ENCODE results near the gene WWC1.

The WWC1 gene

DNA sequence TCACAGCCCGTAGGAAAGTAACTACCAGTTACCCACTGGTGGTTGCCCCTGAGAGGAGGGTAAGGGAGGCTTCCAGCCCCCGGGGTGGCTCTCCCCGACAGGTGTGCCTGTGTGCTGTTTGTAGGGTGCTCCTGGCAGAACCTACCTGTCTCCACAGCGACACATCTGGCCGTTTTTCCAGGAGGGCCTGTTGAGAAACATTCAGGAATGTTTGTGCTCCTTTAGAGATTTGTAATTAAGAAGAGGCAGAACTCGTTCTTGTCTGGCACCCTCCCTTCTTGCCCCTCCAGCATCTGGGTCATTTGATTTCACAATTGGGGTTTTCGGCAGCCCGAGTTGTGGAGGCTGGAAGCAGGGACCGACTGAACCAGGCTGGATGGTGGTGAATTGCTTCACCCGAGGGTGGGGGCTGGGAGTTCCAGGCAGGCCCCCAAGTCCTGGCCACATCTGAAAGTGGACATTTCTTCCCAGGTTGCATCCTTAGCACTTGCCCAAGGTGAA lies 74.2 kb downstream of the WWC1 start:
- no peak for DNase-seq (ENCODE audit: extremely low read depth, low read depth)
- TF ChIP-seq, protein P1, sequence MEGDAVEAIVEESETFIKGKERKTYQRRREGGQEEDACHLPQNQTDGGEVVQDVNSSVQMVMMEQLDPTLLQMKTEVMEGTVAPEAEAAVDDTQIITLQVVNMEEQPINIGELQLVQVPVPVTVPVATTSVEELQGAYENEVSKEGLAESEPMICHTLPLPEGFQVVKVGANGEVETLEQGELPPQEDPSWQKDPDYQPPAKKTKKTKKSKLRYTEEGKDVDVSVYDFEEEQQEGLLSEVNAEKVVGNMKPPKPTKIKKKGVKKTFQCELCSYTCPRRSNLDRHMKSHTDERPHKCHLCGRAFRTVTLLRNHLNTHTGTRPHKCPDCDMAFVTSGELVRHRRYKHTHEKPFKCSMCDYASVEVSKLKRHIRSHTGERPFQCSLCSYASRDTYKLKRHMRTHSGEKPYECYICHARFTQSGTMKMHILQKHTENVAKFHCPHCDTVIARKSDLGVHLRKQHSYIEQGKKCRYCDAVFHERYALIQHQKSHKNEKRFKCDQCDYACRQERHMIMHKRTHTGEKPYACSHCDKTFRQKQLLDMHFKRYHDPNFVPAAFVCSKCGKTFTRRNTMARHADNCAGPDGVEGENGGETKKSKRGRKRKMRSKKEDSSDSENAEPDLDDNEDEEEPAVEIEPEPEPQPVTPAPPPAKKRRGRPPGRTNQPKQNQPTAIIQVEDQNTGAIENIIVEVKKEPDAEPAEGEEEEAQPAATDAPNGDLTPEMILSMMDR (IDR thresholded peaks at IDR 0.05; ENCODE audit: low read depth, low read length), result peak; percentile 18

DNA sequence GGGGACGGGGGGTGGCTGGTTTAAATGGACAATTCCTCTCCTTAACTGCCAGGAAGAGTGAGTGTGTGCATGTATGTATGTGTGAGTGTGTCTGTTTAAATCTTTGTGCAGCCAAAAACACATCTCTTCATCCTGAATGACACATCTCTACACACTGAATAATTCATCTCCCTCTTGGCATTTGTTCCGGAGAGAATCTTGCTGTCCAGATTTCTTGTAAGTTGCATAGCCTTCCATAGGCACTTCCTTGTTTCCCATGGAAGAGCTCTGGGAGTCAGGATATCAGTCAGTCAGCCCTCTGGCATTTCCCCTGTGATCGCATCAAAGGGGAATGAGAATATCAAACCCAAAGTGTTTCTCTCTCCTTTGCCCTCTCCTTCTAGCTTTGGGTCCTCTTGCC lies 74.7 kb downstream of the WWC1 start:
- DNase-seq (ENCODE audit: extremely low read depth, low read depth), result peak; percentile 29
- TF ChIP-seq, protein P1 (IDR thresholded peaks at IDR 0.05; ENCODE audit: low read depth, low read length), result no peak

DNA sequence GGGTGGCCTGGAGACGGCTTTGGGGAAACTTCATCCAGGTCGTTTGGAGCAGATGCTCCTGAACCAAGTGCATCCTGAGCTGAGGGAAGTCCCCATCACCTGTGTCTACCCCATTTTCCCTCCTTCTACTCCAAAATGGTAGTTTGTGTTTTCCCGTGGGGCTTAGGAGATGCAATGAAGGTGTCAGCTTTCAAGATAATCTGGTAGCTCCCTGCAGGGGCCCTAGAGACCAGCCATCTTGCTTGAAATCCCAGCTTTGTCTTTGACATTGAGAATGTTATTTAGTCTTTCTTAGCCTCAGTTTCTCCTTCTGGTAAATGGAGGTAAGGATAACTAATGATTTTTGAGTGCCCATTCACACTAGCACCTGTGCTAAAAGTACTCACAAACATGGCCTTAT lies 77.4 kb downstream of the WWC1 start:
- TF ChIP-seq, protein P1 (IDR thresholded peaks at IDR 0.05; ENCODE audit: low read depth, low read length), result no peak

DNA sequence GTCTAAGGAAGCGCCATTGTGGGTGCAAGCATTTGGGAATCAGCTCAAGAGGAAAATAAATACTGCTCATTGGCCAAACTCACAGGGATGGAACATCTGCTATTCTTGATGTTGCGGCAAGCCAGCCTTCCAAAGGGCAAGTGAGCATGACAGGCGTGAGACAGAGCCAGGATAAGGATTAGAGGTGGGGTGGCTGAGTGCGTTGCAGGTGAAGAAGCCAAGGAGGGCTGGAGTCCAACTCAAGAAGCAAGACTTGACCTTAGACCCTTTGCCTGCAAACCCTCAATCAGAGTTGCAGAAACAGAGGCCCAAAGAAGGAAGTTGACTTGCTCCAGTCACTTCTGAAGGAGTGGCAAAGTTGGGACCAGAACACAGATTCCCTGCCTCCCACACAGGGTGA lies 79.4 kb downstream of the WWC1 start:
- TF ChIP-seq, protein P1 (IDR thresholded peaks at IDR 0.05; ENCODE audit: low read depth, low read length), result no peak
- no peak for DNase-seq (ENCODE audit: extremely low read depth, low read depth)

More for the DNA sequence above, 77.4 kb downstream of the WWC1 start:
- DNase-seq (ENCODE audit: extremely low read depth, low read depth), result no peak

DNA sequence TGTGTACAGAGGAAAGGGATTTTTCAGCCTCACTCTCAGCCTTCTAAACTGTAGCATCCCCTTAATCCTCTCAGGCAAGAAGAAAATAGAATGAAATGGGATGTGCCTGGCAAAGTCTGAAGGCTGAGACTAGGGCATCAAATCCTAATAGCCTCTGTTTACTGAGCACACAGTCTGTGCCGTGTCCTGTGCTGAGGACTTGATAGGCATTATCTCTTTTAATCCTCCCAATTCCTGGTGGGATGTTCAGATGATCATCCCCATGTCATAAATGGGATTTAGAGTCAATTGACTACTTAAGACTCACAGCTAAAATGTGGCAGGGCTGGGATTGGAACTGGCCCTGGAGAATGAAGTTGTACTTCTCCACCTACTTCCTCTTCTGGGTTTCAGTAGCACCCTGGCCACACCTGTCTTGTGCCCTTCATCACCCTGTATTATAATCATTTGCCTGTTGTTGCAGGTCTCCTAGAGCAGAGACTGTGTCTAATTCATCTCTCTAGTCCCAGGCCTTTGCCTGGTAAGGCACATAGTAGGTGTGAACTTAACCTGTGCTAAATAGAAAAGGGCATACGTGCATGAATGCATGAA lies 81.0 kb downstream of the WWC1 start:
- DNase-seq (ENCODE audit: extremely low read depth, low read depth), result no peak
- TF ChIP-seq, protein P1 (IDR thresholded peaks at IDR 0.05; ENCODE audit: low read depth, low read length), result no peak

DNA sequence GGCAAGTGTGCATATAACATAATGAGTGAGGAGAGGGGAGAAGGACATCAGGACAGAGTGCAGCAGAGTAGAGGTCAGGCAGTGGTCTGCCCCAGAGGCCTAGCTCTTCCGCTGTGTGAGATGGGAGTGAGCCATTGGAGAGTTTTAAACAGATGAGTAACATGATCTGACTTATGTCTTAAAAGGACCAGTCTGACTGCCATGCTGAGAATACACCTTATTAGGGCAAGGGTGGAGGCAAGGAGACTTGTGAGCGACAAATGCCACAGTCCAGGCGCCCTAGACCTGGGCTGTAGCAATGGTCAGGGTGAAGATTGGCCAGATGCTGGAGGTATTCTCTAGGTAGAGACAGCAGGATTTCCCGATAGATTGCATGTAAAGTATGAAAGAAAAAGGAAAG lies 83.1 kb downstream of the WWC1 start:
- TF ChIP-seq, protein P1 (IDR thresholded peaks at IDR 0.05; ENCODE audit: low read depth, low read length), result no peak
- DNase-seq (ENCODE audit: extremely low read depth, low read depth), result no peak

DNA sequence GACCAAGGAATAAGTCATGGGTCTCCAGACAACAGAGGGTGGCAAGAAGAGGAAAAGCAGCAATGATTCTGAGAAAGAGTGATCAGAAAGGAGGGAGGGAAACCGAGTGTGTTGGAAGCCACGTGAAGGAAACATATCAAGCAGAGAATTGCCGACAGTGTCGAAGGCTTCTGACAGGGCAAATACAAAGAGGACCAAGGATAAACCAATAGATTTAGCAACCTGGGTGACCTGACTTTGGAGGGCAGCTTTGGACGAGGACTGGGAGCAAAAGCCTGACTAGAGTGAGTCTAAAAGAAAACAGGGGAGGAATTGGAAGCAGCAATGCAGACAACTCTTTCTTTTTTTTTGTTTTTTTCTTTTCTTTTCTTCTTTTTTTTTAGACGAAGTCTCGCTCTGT lies 83.8 kb downstream of the WWC1 start:
- TF ChIP-seq, protein P1 (IDR thresholded peaks at IDR 0.05; ENCODE audit: low read depth, low read length), result no peak
- DNase-seq (ENCODE audit: extremely low read depth, low read depth), result no peak

All from AG09319 (cell line).